Fibroblast of skin of right quadriceps (primary cell): Measurements from ENCODE around the gene SASH3.
A peak's percentile ranks its signal among the peaks of the same experiment; 100 is the strongest.

Source experiments
- DNase-seq: peaks from one replicate; pipeline ENCODE4 v3.0.0-alpha.2; 2013

Gene SASH3

GRCh38 chrX:129760155-129760554 lies 19.6 kb upstream of the SASH3 start:
- no peak for DNase-seq

- no peak for DNase-seq
Observed at GRCh38 chrX:129760981-129761380, 18.8 kb upstream of the SASH3 start.

- no peak for DNase-seq
Observed at GRCh38 chrX:129761596-129761995, 18.2 kb upstream of the SASH3 start.

DNA sequence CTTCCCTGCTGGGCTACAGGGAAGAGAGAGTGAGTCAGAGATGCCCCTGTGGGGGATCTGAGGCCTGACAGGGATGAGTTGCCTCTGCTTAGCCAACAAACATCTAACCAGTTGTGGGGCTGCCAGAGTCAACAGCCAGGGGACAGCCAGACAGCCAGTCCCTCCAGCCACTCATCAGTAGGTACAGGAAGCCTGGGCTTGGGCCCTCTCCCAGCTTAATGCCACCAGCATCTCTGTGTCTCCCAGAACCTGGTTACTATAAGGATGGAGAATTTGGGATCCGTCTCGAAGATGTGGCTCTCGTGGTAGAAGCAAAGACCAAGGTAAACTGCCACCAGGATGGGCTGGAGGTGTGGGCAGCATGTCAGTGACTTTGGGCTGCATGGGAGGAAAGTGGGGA lies 17.3 kb upstream of the SASH3 start:
- DNase-seq: no peak

DNA sequence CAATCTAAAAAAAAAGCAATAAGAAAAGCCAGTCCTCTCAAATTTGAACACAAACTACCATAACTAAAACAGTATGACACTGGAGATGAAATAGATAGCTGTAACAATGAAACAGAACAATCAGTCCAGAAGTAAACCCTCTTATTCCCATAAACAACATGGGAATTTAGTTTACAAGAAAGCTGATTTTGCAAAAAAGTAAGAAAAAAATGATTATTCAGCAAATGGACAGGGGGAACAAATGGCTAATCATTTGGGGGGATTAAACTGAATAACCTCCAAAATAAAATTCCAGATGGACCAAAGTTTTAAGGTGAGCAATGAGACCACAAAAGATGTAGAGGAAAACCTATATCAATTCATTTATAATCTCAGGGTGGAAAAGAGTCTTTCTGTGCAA lies 16.1 kb upstream of the SASH3 start:
- no peak for DNase-seq

- DNase-seq: no peak
Observed at GRCh38 chrX:129768186-129768585, 11.6 kb upstream of the SASH3 start.

GRCh38 chrX:129768586-129769466 lies 10.9 kb upstream of the SASH3 start:
- peak; percentile 45 for DNase-seq

DNA sequence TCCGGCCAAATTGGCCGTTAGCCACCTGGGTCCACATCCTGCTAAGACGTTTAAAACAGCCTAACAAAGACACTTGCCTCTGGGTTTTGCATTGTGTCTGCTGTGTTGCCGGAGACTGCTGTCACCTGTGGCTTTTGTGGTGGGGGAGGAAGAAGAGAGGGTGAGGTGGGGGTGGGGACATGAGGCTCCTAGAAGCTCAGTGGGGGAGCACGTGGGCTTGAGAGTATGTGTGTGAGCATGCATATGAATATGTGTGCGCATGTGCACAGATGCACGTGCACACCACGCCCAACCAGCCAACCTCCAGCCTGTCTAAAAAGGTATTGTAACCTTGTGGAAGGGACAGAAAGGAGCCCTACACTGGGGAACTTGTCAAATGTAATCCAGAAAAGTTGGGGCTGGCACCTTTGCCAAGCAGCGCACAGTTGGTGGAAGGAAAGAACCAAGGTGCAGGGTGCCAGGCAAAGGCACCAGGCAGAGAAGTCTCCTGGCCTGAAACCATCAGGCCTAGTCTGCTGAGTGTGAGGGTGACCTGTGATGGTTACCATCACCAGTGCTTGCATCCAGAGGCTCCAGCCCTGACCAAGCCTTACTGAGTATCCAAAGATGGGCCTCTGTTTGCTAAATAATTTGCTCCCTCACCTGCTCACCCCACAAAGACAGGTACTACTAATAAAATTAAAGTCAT lies 10.1 kb upstream of the SASH3 start:
- DNase-seq: no peak

GRCh38 chrX:129771266-129771995 lies 8.3 kb upstream of the SASH3 start:
- DNase-seq: no peak

DNA sequence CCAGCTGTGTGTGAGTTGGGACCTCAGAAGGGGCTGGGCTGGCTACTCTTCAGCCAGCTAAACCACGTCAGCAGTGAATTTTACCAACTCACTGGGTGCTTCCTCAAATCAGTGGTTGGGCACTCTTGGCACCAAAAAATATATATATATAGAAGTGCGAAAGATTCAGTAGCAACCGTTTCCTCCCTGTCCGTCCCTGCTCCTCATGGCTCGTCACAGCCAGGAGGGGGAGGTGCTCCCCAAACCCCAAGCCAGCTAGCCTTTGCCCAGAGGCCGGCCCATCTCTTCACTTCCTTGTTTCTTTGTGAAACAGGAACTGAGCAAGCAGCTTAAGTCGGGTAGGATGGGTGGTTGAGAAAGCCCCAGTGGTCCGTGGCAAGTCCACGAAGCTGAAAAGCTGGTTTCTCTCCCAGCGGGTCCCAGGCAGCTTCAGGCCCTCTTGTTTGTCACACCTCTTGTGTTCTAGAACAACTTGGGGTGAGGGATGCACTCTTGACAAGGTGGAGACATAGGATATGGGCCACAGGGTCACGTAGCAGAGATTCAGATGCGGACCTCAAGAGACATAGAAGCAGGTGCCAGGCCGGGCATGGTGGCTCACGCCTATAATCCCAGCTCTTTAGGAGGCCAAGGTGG lies 6.8 kb upstream of the SASH3 start:
- no peak for DNase-seq

- no peak for DNase-seq
Observed at GRCh38 chrX:129773649-129774458, 5.9 kb upstream of the SASH3 start.

GRCh38 chrX:129777218-129778030 lies 2.3 kb upstream of the SASH3 start:
- no peak for DNase-seq

DNA sequence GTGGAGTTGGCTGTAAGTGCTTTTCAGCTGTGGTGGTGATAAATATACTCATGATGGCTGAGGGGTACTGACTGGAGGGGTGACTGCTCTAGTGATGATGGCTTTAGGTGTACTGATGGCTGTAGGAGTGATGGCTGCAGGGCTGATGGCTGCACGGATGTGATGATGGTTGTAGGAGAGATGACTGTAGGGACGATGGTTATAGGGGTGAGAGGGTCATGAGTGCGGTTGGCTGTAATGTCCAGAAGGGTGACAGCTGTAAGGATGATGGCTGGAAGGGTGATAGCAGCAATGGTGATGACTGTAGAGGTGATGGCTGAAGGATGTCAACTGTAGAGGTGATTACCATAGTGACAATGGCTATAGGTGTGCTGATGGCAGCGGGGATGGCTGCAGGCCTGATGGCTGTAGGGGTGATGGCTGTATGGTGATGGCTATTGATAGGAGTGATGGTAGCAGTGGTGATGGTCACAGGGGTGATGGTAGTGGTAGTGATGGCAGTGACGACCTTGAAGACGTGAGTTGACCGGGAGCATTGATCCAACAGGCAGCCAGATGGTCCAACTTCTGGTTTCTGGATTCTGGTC lies 570 bp upstream of the SASH3 start:
- DNase-seq: no peak

DNA sequence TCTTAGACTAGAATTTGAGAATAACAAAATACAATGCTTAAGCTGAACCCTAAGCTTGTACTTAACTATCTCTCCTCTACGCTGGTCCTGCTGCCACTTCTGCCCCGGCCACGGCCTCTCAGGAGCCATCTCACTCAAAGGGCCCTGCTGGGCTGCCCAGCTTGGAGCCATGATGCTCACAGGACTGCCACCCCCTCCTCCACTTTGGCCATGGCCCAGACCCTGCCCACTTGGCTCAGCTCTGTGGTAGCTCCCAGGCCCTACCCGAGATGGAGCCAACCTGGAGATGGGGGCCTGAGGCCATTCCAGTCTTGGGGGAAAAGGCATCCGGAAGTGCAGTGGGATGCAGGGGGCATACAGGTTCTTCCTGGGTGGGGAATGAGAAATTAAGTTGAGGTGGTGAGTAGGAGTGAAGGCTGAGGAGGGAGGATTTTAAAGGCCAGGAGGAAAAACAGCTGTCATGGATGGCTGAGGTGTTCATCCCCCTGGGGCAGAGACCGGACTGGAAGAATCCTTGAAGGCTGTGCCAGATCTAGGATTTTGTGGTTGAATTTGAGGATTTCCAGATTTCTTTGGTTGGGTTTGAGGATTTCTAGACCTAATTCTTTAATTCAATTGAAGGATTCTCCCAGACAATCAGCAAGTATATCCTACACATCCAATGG lies 824 bp downstream of the SASH3 start:
- no peak for DNase-seq

DNA sequence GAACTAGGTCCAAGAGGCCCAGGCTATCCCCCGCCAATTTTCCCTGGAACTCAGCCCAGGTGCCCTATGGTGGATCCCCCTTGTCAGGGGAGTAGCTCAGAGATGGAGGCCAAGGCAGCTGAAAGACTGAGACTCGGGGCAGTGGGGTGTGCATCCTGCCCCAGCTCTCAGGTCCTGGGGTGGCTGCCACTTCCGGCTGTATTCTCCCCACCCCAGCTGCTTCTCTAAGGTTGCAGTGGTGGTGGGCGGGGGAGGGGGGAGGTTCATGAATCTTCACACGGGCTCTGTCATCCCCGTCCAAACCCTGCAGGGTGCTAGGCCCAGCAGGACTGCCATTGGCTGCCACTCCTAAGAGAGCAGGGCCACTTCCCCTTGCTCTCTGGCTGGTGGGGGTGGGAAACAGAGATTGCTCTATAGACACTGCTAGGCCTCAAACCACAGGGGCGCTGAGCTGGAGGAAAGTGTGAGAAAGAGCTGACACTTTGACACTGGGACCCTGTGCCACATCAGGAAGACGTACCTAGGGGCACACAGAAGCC lies 1.5 kb downstream of the SASH3 start:
- DNase-seq: no peak

- DNase-seq: no peak
Observed at GRCh38 chrX:129781680-129782495, 2.1 kb downstream of the SASH3 start.

GRCh38 chrX:129782706-129783105 lies 3.0 kb downstream of the SASH3 start:
- DNase-seq: no peak

DNA sequence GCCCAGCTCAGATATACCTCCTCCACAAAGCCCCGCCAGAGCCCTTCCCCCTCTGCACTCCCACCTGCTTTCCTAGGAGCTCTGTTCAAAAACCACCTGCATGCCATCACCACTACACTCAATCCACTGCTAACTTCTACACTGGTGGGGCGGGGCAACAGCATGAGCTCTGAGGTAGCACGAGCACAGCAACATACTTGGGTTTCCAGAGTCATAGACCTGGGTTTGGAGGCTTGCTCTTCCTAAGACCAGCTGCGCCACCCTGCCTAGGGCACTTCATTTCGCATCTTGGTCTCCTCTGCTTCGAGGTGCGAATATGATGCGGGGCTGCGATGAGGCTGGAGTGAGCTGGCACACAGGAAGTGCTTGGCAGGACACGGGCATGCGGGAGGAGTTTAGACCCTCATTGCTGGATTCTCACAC lies 3.6 kb downstream of the SASH3 start:
- no peak for DNase-seq

DNA sequence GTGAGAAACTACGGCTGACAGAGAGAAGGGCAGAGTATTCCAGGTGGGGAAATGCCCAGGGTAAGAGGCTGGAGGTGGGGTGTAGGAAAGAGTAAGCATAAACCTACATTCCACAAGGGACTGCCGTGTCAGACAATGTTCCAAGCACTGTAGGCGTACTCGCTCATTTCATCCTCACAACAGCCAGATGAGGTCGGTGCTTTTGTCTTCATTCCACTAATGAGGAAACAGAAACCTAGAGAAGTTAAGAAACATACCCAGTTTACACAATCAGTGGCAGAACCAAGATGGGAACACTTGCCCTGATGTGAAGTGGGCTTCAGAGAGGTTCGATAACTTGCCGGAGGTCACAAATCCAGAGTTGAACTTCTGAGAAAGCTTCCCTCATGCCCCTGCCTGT lies 4.6 kb downstream of the SASH3 start:
- no peak for DNase-seq
